ENCODE results near the gene HPSE2. TPM values are rescaled to one million over a fixed set of nuclear protein-coding genes. Genes with fewer than 3 reads are reported as not detected.

HPSE2 gene
- total and polyA plus RNA-seq, 2 experiments from 2014 or later = 0.10 to 0.24 TPM

- Histone ChIP-seq H3K27ac (ENCODE audit: low read depth) (no peak overlapping the region), H3K36me3 (ENCODE audit: insufficient read depth) (no peaks in the 10 kb centered on the region), H3K79me2 (replicated peaks; ENCODE audit: insufficient read depth) (no peaks in the 10 kb centered on the region), H2AFZ (no peak overlapping the region), H3K4me1 (ENCODE audit: insufficient read depth) (no peaks in the 10 kb centered on the region), H3K4me2 (no peak overlapping the region), H3K9me2 (ENCODE audit: insufficient read depth) (peaks cover 6% of the 10 kb centered on the region), H4K20me1 (replicated peaks; ENCODE audit: insufficient read depth) (no peaks in the 10 kb centered on the region), H3F3A (replicated peaks; ENCODE audit: low read depth) (no peaks in the 10 kb centered on the region), H3K27me3 (ENCODE audit: insufficient read depth) (no peaks in the 10 kb centered on the region), H3K4me3 (no peak overlapping the region)
- no peaks in the 10 kb centered on the region for H3K4me1 Mint-ChIP-seq
- DNase-seq (ENCODE audit: low spot score) = no peak
- H3K27ac Mint-ChIP-seq = no peak overlapping the region
- no peak for ATAC-seq
- TF ChIP-seq POLR2AphosphoS5 (IDR thresholded peaks at IDR 0.05; ENCODE audit: low read depth) (no peak), NANOG (IDR thresholded peaks at IDR 0.05; ENCODE audit: borderline replicate concordance) (no peak), ZNF331 (CRISPR knock-in tag; IDR thresholded peaks at IDR 0.05; ENCODE audit: low read depth) (no peak), EZH2 (IDR thresholded peaks at IDR 0.05; ENCODE audit: low read depth, unreplicated experiment) (no peak), CREB1 (CRISPR knock-in tag; IDR thresholded peaks at IDR 0.05; ENCODE audit: low read depth) (no peak), STAT1 (IDR thresholded peaks at IDR 0.05; ENCODE audit: unreplicated experiment) (no peak)
- H3K9me3 Mint-ChIP-seq = peaks cover 5% of the 10 kb centered on the region; the same call in 1 of the 3 replicates
- H3K4me3 Mint-ChIP-seq = no peak overlapping the region
- H3K36me3 Mint-ChIP-seq (ENCODE audit: low read depth) = peaks cover 2% of the 10 kb centered on the region; the same call in 1 of the 3 replicates
- H3K27me3 Mint-ChIP-seq (ENCODE audit: insufficient read depth, low read depth, poor library complexity) = peaks cover 4% of the 10 kb centered on the region
These were observed 754.2 kb downstream of the HPSE2 start for GRCh38 chr10:98481404-98481945.

DNA sequence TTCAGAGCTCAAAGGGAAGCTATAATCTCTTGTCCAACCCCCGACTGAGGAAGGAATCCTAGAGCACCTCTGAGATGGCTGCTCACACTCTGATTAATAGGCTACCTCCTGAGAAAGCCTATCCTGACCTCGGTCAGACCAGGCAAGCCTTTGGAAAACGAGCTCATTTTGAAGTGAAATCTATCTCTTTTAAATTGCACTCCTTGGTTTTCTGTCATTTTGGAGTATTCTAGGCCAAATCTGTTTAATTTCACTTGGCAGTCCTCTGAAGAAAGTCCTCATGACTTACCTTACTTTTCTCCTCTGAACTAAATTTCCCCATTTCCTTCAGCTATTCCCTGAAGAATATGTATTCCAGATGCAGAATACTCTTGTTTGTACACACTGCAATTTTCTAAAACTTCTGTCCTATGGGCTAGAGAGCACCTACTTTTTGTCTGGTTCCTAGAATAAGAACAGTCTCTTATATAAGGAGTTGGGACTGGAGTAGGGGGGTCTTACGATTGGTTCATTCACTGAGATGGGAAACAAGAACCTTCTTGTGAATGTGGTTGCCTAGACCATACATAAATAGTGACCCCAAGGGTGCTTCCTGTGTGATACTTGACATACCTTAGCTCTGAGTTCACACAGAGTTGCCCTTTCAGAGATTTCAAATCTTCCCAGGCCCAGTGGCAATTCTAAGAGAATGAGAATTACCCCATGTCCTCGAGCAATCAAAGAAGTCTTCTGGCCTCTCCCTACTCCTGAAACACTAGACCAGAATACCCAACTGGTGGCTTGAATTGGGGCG, 757.0 kb downstream of the HPSE2 start:
- no peak for ATAC-seq
- Mint-ChIP-seq H3K4me1 (no peaks in the 10 kb centered on the region), H3K27me3 (ENCODE audit: insufficient read depth, low read depth, poor library complexity) (peaks cover 6% of the 10 kb centered on the region), H3K36me3 (ENCODE audit: low read depth) (no peaks in the 10 kb centered on the region), H3K27ac (no peak overlapping the region), H3K4me3 (no peak overlapping the region), H3K9me3 (peaks cover 2% of the 10 kb centered on the region; the same call in 1 of the 3 replicates)
- peak; percentile 3 for DNase-seq (ENCODE audit: low spot score)
- Histone ChIP-seq H3K79me2 (replicated peaks; ENCODE audit: insufficient read depth) (no peaks in the 10 kb centered on the region), H3K27me3 (ENCODE audit: insufficient read depth) (no peaks in the 10 kb centered on the region), H3F3A (replicated peaks; ENCODE audit: low read depth) (no peaks in the 10 kb centered on the region), H4K20me1 (replicated peaks; ENCODE audit: insufficient read depth) (no peaks in the 10 kb centered on the region), H3K36me3 (ENCODE audit: insufficient read depth) (no peaks in the 10 kb centered on the region; the same call in 1 of the 2 replicates), H3K4me1 (ENCODE audit: insufficient read depth) (no peaks in the 10 kb centered on the region), H3K4me3 (no peak overlapping the region), H3K9me2 (ENCODE audit: insufficient read depth) (peaks cover 6% of the 10 kb centered on the region), H3K27ac (ENCODE audit: low read depth) (no peak overlapping the region), H2AFZ (no peak overlapping the region), H3K4me2 (no peak overlapping the region)
- TF ChIP-seq, protein P1, sequence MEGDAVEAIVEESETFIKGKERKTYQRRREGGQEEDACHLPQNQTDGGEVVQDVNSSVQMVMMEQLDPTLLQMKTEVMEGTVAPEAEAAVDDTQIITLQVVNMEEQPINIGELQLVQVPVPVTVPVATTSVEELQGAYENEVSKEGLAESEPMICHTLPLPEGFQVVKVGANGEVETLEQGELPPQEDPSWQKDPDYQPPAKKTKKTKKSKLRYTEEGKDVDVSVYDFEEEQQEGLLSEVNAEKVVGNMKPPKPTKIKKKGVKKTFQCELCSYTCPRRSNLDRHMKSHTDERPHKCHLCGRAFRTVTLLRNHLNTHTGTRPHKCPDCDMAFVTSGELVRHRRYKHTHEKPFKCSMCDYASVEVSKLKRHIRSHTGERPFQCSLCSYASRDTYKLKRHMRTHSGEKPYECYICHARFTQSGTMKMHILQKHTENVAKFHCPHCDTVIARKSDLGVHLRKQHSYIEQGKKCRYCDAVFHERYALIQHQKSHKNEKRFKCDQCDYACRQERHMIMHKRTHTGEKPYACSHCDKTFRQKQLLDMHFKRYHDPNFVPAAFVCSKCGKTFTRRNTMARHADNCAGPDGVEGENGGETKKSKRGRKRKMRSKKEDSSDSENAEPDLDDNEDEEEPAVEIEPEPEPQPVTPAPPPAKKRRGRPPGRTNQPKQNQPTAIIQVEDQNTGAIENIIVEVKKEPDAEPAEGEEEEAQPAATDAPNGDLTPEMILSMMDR (conservative IDR thresholded peaks at IDR 0.05; ENCODE audit: low read depth in 2 of 2) = no peak
- TF ChIP-seq CREB1 (CRISPR knock-in tag; IDR thresholded peaks at IDR 0.05; ENCODE audit: low read depth) (no peak), POLR2AphosphoS5 (IDR thresholded peaks at IDR 0.05; ENCODE audit: low read depth) (no peak), NANOG (IDR thresholded peaks at IDR 0.05; ENCODE audit: borderline replicate concordance) (no peak)
- TF ChIP-seq, protein P2, sequence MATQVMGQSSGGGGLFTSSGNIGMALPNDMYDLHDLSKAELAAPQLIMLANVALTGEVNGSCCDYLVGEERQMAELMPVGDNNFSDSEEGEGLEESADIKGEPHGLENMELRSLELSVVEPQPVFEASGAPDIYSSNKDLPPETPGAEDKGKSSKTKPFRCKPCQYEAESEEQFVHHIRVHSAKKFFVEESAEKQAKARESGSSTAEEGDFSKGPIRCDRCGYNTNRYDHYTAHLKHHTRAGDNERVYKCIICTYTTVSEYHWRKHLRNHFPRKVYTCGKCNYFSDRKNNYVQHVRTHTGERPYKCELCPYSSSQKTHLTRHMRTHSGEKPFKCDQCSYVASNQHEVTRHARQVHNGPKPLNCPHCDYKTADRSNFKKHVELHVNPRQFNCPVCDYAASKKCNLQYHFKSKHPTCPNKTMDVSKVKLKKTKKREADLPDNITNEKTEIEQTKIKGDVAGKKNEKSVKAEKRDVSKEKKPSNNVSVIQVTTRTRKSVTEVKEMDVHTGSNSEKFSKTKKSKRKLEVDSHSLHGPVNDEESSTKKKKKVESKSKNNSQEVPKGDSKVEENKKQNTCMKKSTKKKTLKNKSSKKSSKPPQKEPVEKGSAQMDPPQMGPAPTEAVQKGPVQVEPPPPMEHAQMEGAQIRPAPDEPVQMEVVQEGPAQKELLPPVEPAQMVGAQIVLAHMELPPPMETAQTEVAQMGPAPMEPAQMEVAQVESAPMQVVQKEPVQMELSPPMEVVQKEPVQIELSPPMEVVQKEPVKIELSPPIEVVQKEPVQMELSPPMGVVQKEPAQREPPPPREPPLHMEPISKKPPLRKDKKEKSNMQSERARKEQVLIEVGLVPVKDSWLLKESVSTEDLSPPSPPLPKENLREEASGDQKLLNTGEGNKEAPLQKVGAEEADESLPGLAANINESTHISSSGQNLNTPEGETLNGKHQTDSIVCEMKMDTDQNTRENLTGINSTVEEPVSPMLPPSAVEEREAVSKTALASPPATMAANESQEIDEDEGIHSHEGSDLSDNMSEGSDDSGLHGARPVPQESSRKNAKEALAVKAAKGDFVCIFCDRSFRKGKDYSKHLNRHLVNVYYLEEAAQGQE (IDR thresholded peaks at IDR 0.05; ENCODE audit: unreplicated experiment) = no peak

Data from GM23338 (cell line).